IMR-90 (cell line): ENCODE results near the gene SULT1B1. TPM values are rescaled to one million over a fixed set of nuclear protein-coding genes. Genes with fewer than 3 reads are reported as not detected.

Experiments used
- ATAC-seq: fragments of 200-7000 bp; cut with Tn5 transposase; 2 replicates; pipeline ENCODE4 v1.9.1; 2020; ENCODE audit warnings: low read depth, mild to moderate bottlenecking, moderate library complexity
- BruUV-seq: library from RNA; stranded (reverse); fragments of 400-500 nt; replicated peaks from 2 replicates; lab custom pipeline; 2021; lab: Mats Ljungman, UMichigan
- CTCF ChIA-PET: fragments of 300-600 bp; formaldehyde crosslinking; extraction: SDS; loops from one replicate; lab custom pipeline; 2021; ENCODE audit warnings: antibody characterized with exemption; lab: Yijun Ruan, JAX
- POLR2A ChIA-PET: fragments of 300-600 bp; sonication (Branson Sonifier 250); formaldehyde crosslinking; loops from one replicate; lab custom pipeline; 2022; ENCODE audit warnings: antibody characterized with exemption; ENCODE audit not compliant: unreplicated experiment; lab: Charles Lee
- DNase-seq: peaks from one replicate; pipeline ENCODE4 v3.0.0; 2013
- H2AFZ ChIP-seq: replicated peaks from 2 replicates; pipeline ENCODE3; 2013; ENCODE audit warnings: low read length, mild to moderate bottlenecking; ENCODE audit not compliant: poor library complexity
- H2AK5ac ChIP-seq: 2 replicates; pipeline ENCODE4 v1.6.1; 2013; ENCODE audit warnings: low read depth, low read length, inconsistent platforms
- H2AK9ac ChIP-seq: replicated peaks from 2 replicates; pipeline ENCODE3; 2013; ENCODE audit warnings: mild to moderate bottlenecking, low read depth, low read length, moderate library complexity; ENCODE audit not compliant: poor library complexity
- H2BK120ac ChIP-seq: 2 replicates; pipeline ENCODE4 v1.6.1; 2013; ENCODE audit warnings: low read depth, low read length, inconsistent platforms
- H2BK15ac ChIP-seq: 3 replicates; pipeline ENCODE4 v1.6.1; 2013; ENCODE audit warnings: low read depth, low read length, inconsistent platforms
- H2BK20ac ChIP-seq: 2 replicates; pipeline ENCODE4 v1.6.1; 2013; ENCODE audit warnings: low read depth, mild to moderate bottlenecking, inconsistent platforms, low read length, moderate library complexity
- H2BK5ac ChIP-seq: 2 replicates; pipeline ENCODE4 v1.6.1; 2013; ENCODE audit warnings: mild to moderate bottlenecking, low read depth, low read length, inconsistent platforms; ENCODE audit not compliant: poor library complexity, severe bottlenecking
- H3K14ac ChIP-seq: replicated peaks from 2 replicates; pipeline ENCODE4 v1.6.1; 2013; ENCODE audit warnings: low read depth, low read length, inconsistent platforms
- H3K18ac ChIP-seq: 2 replicates; pipeline ENCODE4 v1.6.1; 2013; ENCODE audit warnings: low read depth, low read length, control low read depth
- H3K23ac ChIP-seq: 2 replicates; pipeline ENCODE4 v1.6.1; 2013; ENCODE audit warnings: low read depth, low read length, inconsistent platforms
- H3K27ac ChIP-seq: 2 replicates; pipeline ENCODE4 v1.5.1; 2013; ENCODE audit warnings: mild to moderate bottlenecking, control low read depth, low read length; ENCODE audit not compliant: insufficient read depth
- H3K27me3 ChIP-seq: 2 replicates; pipeline ENCODE4 v1.6.1; 2013; ENCODE audit warnings: low read length; ENCODE audit not compliant: control insufficient read depth, insufficient read depth
- H3K36me3 ChIP-seq: 2 replicates; pipeline ENCODE4 v1.6.1; 2013; ENCODE audit warnings: low read length, mixed read lengths; ENCODE audit not compliant: control insufficient read depth, insufficient read depth
- H3K4ac ChIP-seq: 2 replicates; pipeline ENCODE4 v1.6.1; 2013; ENCODE audit warnings: low read depth, low read length, inconsistent platforms
- H3K4me1 ChIP-seq: 2 replicates; pipeline ENCODE4 v1.6.1; 2013; ENCODE audit warnings: low read length, mixed read lengths; ENCODE audit not compliant: control insufficient read depth, insufficient read depth
- H3K4me2 ChIP-seq: 2 replicates; pipeline ENCODE4 v1.6.1; 2013; ENCODE audit warnings: low read depth, mild to moderate bottlenecking, control low read depth, low read length, moderate library complexity
- H3K4me3 ChIP-seq: 2 replicates; pipeline ENCODE4 v1.5.1; 2013; ENCODE audit warnings: low read depth, mild to moderate bottlenecking, control low read depth, low read length, moderate library complexity; ENCODE audit not compliant: insufficient read depth
- H3K56ac ChIP-seq: 2 replicates; pipeline ENCODE4 v1.6.1; 2013; ENCODE audit warnings: low read length, inconsistent platforms; ENCODE audit not compliant: insufficient read depth; ENCODE audit errors: extremely low read depth
- H3K79me1 ChIP-seq, 2 experiments: 2 replicates each; pipeline ENCODE4 v1.6.1; 2013; ENCODE audit warnings: low read length in 2 of 2, inconsistent platforms in 1 of 2, low read depth in 1 of 2
- H3K9ac ChIP-seq: 2 replicates; pipeline ENCODE4 v1.6.1; 2013; ENCODE audit warnings: low read depth, low read length, control low read depth
- H3K9me1 ChIP-seq: 2 replicates; pipeline ENCODE4 v1.6.1; 2013; ENCODE audit warnings: low read length, inconsistent platforms; ENCODE audit not compliant: insufficient read depth
- H3K9me3 ChIP-seq: 2 replicates; pipeline ENCODE4 v1.6.1; 2013; ENCODE audit warnings: low read length; ENCODE audit not compliant: control insufficient read depth, insufficient read depth
- H4K20me1 ChIP-seq: 2 replicates; pipeline ENCODE4 v1.6.1; 2013; ENCODE audit warnings: low read length, inconsistent platforms; ENCODE audit not compliant: insufficient read depth
- H4K5ac ChIP-seq: 2 replicates; pipeline ENCODE4 v1.6.1; 2013; ENCODE audit warnings: mild to moderate bottlenecking, low read depth, low read length, control low read depth
- H4K8ac ChIP-seq, 2 experiments: 2 replicates each; pipeline ENCODE4 v1.6.1; 2013; ENCODE audit warnings: low read depth in 2 of 2, low read length in 2 of 2, control low read depth in 1 of 2, inconsistent platforms in 1 of 2
- H4K91ac ChIP-seq: 2 replicates; pipeline ENCODE4 v1.6.1; 2013; ENCODE audit warnings: low read depth, low read length, inconsistent platforms; ENCODE audit not compliant: insufficient read depth
- CEBPB ChIP-seq: IDR thresholded peaks from 2 replicates; pipeline ENCODE4 v1.6.1; 2012; ENCODE audit warnings: low read depth, low read length, improper control_type of control experiment
- CHD1 ChIP-seq: IDR thresholded peaks from 2 replicates; pipeline ENCODE4 v1.6.1; 2012; ENCODE audit warnings: low read depth, low read length, improper control_type of control experiment
- CTCF ChIP-seq: conservative IDR thresholded peaks from 2 replicates; pipeline ENCODE4 v1.5.1; 2012; ENCODE audit warnings: mild to moderate bottlenecking, low read depth, low read length, improper control_type of control experiment
- FOS ChIP-seq: fragments of 150-350 bp; IDR thresholded peaks from 2 replicates; pipeline ENCODE4 v1.6.1; 2016; ENCODE audit warnings: low read depth, low read length
- MAZ ChIP-seq: IDR thresholded peaks from 2 replicates; pipeline ENCODE4 v1.6.1; 2012; ENCODE audit warnings: low read depth, mild to moderate bottlenecking, low read length, improper control_type of control experiment, moderate library complexity, borderline replicate concordance
- POLR2A ChIP-seq: IDR thresholded peaks from 2 replicates; pipeline ENCODE4 v1.6.1; 2012; ENCODE audit warnings: mild to moderate bottlenecking, low read depth, low read length
- RAD21 ChIP-seq: IDR thresholded peaks from 2 replicates; pipeline ENCODE4 v1.6.1; 2012; ENCODE audit warnings: low read length, improper control_type of control experiment
- whole genome bisulfite sequencing, 2 experiments: methylation state at CpG; one replicate each; pipeline versions ENCODE4 v1.1.5 to v1.1.7; 2013; ENCODE audit warnings: missing lambda C conversion rate in 2 of 2; ENCODE audit not compliant: insufficient read length in 1 of 2; ENCODE audit errors: extremely low coverage in 2 of 2; 5-methylcytosine and 5-hydroxymethylcytosine counted together
- dilution Hi-C: fragments of 300-500 bp; cut with HindIII; formaldehyde crosslinking; loops from one replicate; pipeline ENCODE4 v1.14.3; 2018; ENCODE audit warnings: low sequenced_read_pairs; ENCODE audit not compliant: unreplicated experiment
- in situ Hi-C: fragments of 300-500 bp; cut with MboI; formaldehyde crosslinking; loops from 3 replicates; pipeline ENCODE4 v1.14.3; 2019; ENCODE audit warnings: low sequenced_read_pairs, inconsistent platforms, mixed read lengths
- intact Hi-C: fragments of 100-400 bp; cut with micrococcal nuclease; formaldehyde crosslinking; loops from 2 replicates; pipeline ENCODE4 v1.10.0; 2022
- polyA plus RNA-seq, 3 experiments: library from polyadenylated mRNA; depleted of rRNA; stranded (reverse); fragments of >200 nt; gene quantifications; 2 replicates each; pipeline ENCODE4 v1.2.3, GENCODE V29; 2012; ENCODE audit warnings: low replicate concordance in 1 of 3
- total RNA-seq: library from RNA; depleted of rRNA; stranded (reverse); fragments of >200 nt; gene quantifications from 2 replicates; pipeline ENCODE4 v1.2.3, GENCODE V29; 2012

SULT1B1 gene
- total and polyA plus RNA-seq, 2 of the 4 experiments (the other 2 are of a cell fraction), result 0.05 to 0.18 TPM

DNA sequence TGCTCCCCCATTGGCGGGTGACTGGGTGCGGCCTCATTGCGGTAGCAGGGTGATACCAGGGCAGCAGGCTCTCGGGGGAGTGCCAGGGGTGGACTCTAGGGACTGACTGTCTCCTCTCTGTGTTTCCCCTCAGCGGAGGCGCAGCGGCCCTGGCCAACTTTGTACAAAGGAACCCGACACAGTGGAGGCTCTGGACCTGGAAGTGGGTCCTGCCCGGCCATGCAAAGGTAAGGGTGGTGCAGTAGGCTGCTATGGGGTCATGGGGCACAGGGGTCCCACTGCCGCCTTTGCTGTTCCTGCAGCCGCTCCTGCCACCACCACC, 16.3 kb downstream of the SULT1B1 start:
- Histone ChIP-seq H4K91ac (no peak overlapping the region), H3K9me1 (no peaks in the 10 kb centered on the region), H2BK120ac (no peak overlapping the region), H3K4me1 (no peaks in the 10 kb centered on the region), H3K23ac (no peak overlapping the region), H4K5ac (no peak overlapping the region), H3K56ac (no peak overlapping the region), H2AK5ac (no peak overlapping the region), H3K4me2 (no peak overlapping the region), H3K9ac (no peak overlapping the region), H2BK5ac (no peak overlapping the region), H2BK15ac (no peak overlapping the region), H3K4me3 (no peak overlapping the region), H3K27me3 (no peaks in the 10 kb centered on the region), H2BK20ac (no peak overlapping the region), H3K9me3 (no peaks in the 10 kb centered on the region; the same call in 1 of the 2 replicates), H4K8ac (no peak overlapping the region), H2AK9ac (no peak overlapping the region), H3K14ac (no peak overlapping the region), H3K4ac (no peak overlapping the region), H3K27ac (no peak overlapping the region), H3K18ac (no peak overlapping the region), H3K36me3 (no peaks in the 10 kb centered on the region), H4K20me1 (no peaks in the 10 kb centered on the region; the same call in 1 of the 2 replicates), H3K79me1 (no peaks in the 10 kb centered on the region), H2AFZ (no peak overlapping the region)
- no peak for ATAC-seq
- ChIA-PET POLR2A (no interaction called here), CTCF (no interaction called here)
- in situ Hi-C loops (no loop called here), dilution Hi-C loops (no loop called here), intact Hi-C loops (no loop called here)
- TF ChIP-seq CHD1 (no peak), CEBPB (no peak), CTCF (no peak), FOS (no peak), RAD21 (no peak), POLR2A (no peak), MAZ (no peak)
- no peak for DNase-seq
- WGBS, 2 experiments, result 100% methylated on average over 1 of the region's 11 CpGs; no CpG with 5 or more reads in 1 of the 2 experiments
- BruUV-seq, result no TSS peak
